Panc1 (cell line): ENCODE results near the gene TP53I3. TPM values are rescaled to one million over a fixed set of nuclear protein-coding genes. Genes with fewer than 3 reads are reported as not detected.

Source experiments
- ATAC-seq: fragments of 200-7000 bp; cut with Tn5 transposase; 2 replicates; pipeline ENCODE4 v1.9.1; 2020; ENCODE audit warnings: mild to moderate bottlenecking, moderate library complexity
- BruUV-seq: library from RNA; stranded (reverse); fragments of 400-500 nt; replicated peaks from 2 replicates; lab custom pipeline; 2021; lab: Mats Ljungman, UMichigan
- CTCF ChIA-PET: fragments of 300-600 bp; sonication (Branson Sonifier 250); formaldehyde crosslinking; loops from one replicate; lab custom pipeline; 2022; ENCODE audit warnings: antibody characterized with exemption; lab: Charles Lee
- POLR2A ChIA-PET: fragments of 300-600 bp; sonication (Branson Sonifier 250); formaldehyde crosslinking; loops from one replicate; lab custom pipeline; 2022; ENCODE audit warnings: antibody characterized with exemption; lab: Charles Lee
- DNase-seq: peaks from one replicate; pipeline ENCODE4 v3.0.0-alpha.2; 2010; ENCODE audit warnings: low read depth, low spot score
- H3K27ac ChIP-seq: 2 replicates; pipeline ENCODE4 v1.5.1; 2011; ENCODE audit warnings: mild to moderate bottlenecking, low read length, inconsistent platforms
- H3K27me3 ChIP-seq: fragments of 200-500 bp; sonication (Bioruptor generic); 2 replicates; pipeline ENCODE4 v1.6.0; 2014; ENCODE audit warnings: low read length, inconsistent platforms; ENCODE audit not compliant: control insufficient read depth, insufficient read depth
- H3K36me3 ChIP-seq: fragments of 200-500 bp; sonication (Bioruptor generic); 2 replicates; pipeline ENCODE4 v1.5.1; 2014; ENCODE audit warnings: inconsistent platforms, mild to moderate bottlenecking, low read length, moderate library complexity; ENCODE audit not compliant: control insufficient read depth, insufficient read depth
- H3K4me1 ChIP-seq: 2 replicates; pipeline ENCODE4 v1.5.1; 2011; ENCODE audit warnings: inconsistent platforms, mild to moderate bottlenecking, low read length, moderate library complexity; ENCODE audit not compliant: control insufficient read depth, insufficient read depth
- H3K4me3 ChIP-seq, 2 experiments: 2 replicates each; pipeline ENCODE4 v1.5.1; 2011 to 2012; ENCODE audit warnings: low read depth in 2 of 2, low read length in 2 of 2, mild to moderate bottlenecking in 2 of 2, inconsistent platforms in 1 of 2, moderate library complexity in 1 of 2
- H3K9me3 ChIP-seq: fragments of 200-500 bp; sonication (Bioruptor generic); 2 replicates; pipeline ENCODE4 v1.5.1; 2014; ENCODE audit warnings: low read depth, mild to moderate bottlenecking, inconsistent platforms, low read length, moderate library complexity; ENCODE audit not compliant: control insufficient read depth, insufficient read depth
- CTCF ChIP-seq: fragments of 450-650 bp; IDR thresholded peaks from 2 replicates; pipeline ENCODE4 v1.5.1; 2017; ENCODE audit warnings: mild to moderate bottlenecking
- POLR2AphosphoS5 ChIP-seq: IDR thresholded peaks from 2 replicates; pipeline ENCODE4 v1.6.1; 2012; ENCODE audit warnings: mild to moderate bottlenecking, low read depth, low read length, moderate library complexity
- REST ChIP-seq, 2 experiments: IDR thresholded peaks; 2 replicates each; pipeline ENCODE4 v1.6.1; 2011 to 2012; ENCODE audit warnings: low read depth in 2 of 2, control low read depth in 1 of 2, low read length in 1 of 2, mild to moderate bottlenecking in 1 of 2, moderate library complexity in 1 of 2; ENCODE audit not compliant: insufficient read depth in 1 of 2
- SIN3A ChIP-seq: IDR thresholded peaks from 2 replicates; pipeline ENCODE4 v1.6.1; 2012; ENCODE audit warnings: low read depth, mild to moderate bottlenecking, low read length, moderate library complexity, borderline replicate concordance; ENCODE audit not compliant: insufficient read depth
- TCF7L2 ChIP-seq: IDR thresholded peaks from 2 replicates; pipeline ENCODE4 v1.6.1; 2011; ENCODE audit warnings: mild to moderate bottlenecking, low read depth, low read length, inconsistent platforms
- in situ Hi-C: cut with HindIII; loops from 2 replicates; pipeline ENCODE4 v1.10.0; 2016; ENCODE audit warnings: low sequenced_read_pairs, low pct_unique_long_range_greater_than_20kb
- intact Hi-C: fragments of 100-400 bp; cut with micrococcal nuclease; formaldehyde crosslinking; loops from one replicate; pipeline ENCODE4 v1.10.0; 2022; ENCODE audit not compliant: unreplicated experiment
- total RNA-seq: library from RNA; stranded (reverse); gene quantifications from one replicate; pipeline ENCODE4 v1.2.1, GENCODE V29; 2021; ENCODE audit not compliant: unreplicated experiment

Gene TP53I3
- total RNA-seq, 1 experiment from 2014 or later, result 51.3 TPM

- in situ Hi-C loops (no loop called here), intact Hi-C loops (loop anchor here (10.0 kb wide), 1 partner anchor 78 kb away; no protein-coding TSS in a partner anchor)
- TF ChIP-seq REST (IDR thresholded peaks at IDR 0.05; ENCODE audit: insufficient read depth in 1 of 2, low read depth in 2 of 2, low read length in 1 of 2) (no peak), TCF7L2 (no peak), SIN3A (no peak), POLR2AphosphoS5 (no peak), CTCF (no peak)
- peaks cover 13% of the 10 kb centered on the region for H3K4me1 ChIP-seq
- ChIA-PET POLR2A (no interaction called here), CTCF (no interaction called here)
- BruUV-seq, result no TSS peak
- no peak for DNase-seq
- H3K4me3 ChIP-seq, result no peak overlapping the region
- no peaks in the 10 kb centered on the region for H3K27me3 ChIP-seq
- no peaks in the 10 kb centered on the region for H3K9me3 ChIP-seq
- no peak for ATAC-seq
- no peak overlapping the region for H3K27ac ChIP-seq
- H3K36me3 ChIP-seq, result no peaks in the 10 kb centered on the region
These were observed 2.4 kb upstream of the TP53I3 start for GRCh38 chr2:24087032-24087431.

- POLR2A ChIA-PET, result no interaction called here
- no peak overlapping the region for H3K27ac ChIP-seq
- DNase-seq, result no peak
- H3K4me3 ChIP-seq, result no peak overlapping the region
- intact Hi-C loops, result loop anchor here (10.0 kb wide), 1 partner anchor 79 kb away; no protein-coding TSS in a partner anchor
- no TSS peak for BruUV-seq
- in situ Hi-C loops, result no loop called here
- TF ChIP-seq TCF7L2 (no peak), SIN3A (no peak), REST (IDR thresholded peaks at IDR 0.05; ENCODE audit: insufficient read depth in 1 of 2, low read depth in 2 of 2, low read length in 1 of 2) (no peak), POLR2AphosphoS5 (no peak), CTCF (no peak)
- no peaks in the 10 kb centered on the region for H3K27me3 ChIP-seq
- ATAC-seq, result no peak
- peaks cover 13% of the 10 kb centered on the region for H3K4me1 ChIP-seq
- H3K36me3 ChIP-seq, result no peaks in the 10 kb centered on the region
- H3K9me3 ChIP-seq, result no peaks in the 10 kb centered on the region
- CTCF ChIA-PET, result interaction anchor here (0.7 kb wide), 1 partner anchor 80 kb away, joined by 4 read pairs; no protein-coding TSS in a partner anchor
These were observed 1.6 kb upstream of the TP53I3 start for GRCh38 chr2:24086241-24086640.
